HTR-8/SVneo (cell line): ENCODE measurements around the gene IRF2BP1.

Source experiments
- DNase-seq: peaks from one replicate; pipeline ENCODE4 v3.0.0; 2011; ENCODE audit warnings: low spot score, mixed read lengths; ENCODE audit not compliant: insufficient read length
- FAIRE-seq: peaks from 2 replicates; lab custom pipeline; 2011; peaks lifted over from hg19 to GRCh38; lab: Jason Lieb, UNC

The IRF2BP1 gene

GRCh38 chr19:45885556-45886426, at the start of gene IRF2BP1:
TSS of gene IRF2BP1 (minus strand) at chr19:45886141. CDS start at chr19:45885774, 367 bp downstream.
- FAIRE-seq (peak; percentile 95), DNase-seq (peak; percentile 94)

GRCh38 chr19:45935267-45935666, 49.3 kb upstream of the IRF2BP1 start:
- no peak for FAIRE-seq

GRCh38 chr19:45934551-45935230, 48.8 kb upstream of the IRF2BP1 start:
- FAIRE-seq = no peak
- no peak for DNase-seq

More at GRCh38 chr19:45935267-45935666, 49.3 kb upstream of the IRF2BP1 start:
- DNase-seq = no peak

GRCh38 chr19:45933759-45934158, 47.8 kb upstream of the IRF2BP1 start:
- FAIRE-seq (no peak), DNase-seq (no peak)

GRCh38 chr19:45931055-45931454, 45.1 kb upstream of the IRF2BP1 start:
- no peak for DNase-seq

GRCh38 chr19:45929247-45929646, 43.3 kb upstream of the IRF2BP1 start:
- DNase-seq = no peak
- FAIRE-seq = no peak

More at GRCh38 chr19:45931055-45931454, 45.1 kb upstream of the IRF2BP1 start:
- no peak for FAIRE-seq

GRCh38 chr19:45927565-45928261, 41.8 kb upstream of the IRF2BP1 start:
- peak; percentile 98 for DNase-seq
- peak; percentile 96 for FAIRE-seq

- no peak for DNase-seq
- FAIRE-seq = no peak
Observed at GRCh38 chr19:45924891-45925447, 39.0 kb upstream of the IRF2BP1 start.

GRCh38 chr19:45922281-45922680, 36.3 kb upstream of the IRF2BP1 start:
- DNase-seq (no peak), FAIRE-seq (no peak)

GRCh38 chr19:45920458-45920857, 34.5 kb upstream of the IRF2BP1 start:
- no peak for FAIRE-seq
- no peak for DNase-seq

- DNase-seq (no peak), FAIRE-seq (peak; percentile 63)
Observed at GRCh38 chr19:45919678-45920077, 33.7 kb upstream of the IRF2BP1 start.

GRCh38 chr19:45918721-45919120, 32.8 kb upstream of the IRF2BP1 start:
- DNase-seq (no peak), FAIRE-seq (no peak)

- FAIRE-seq (no peak), DNase-seq (no peak)
Observed at GRCh38 chr19:45917421-45918091, 31.6 kb upstream of the IRF2BP1 start.

GRCh38 chr19:45913874-45914830, 28.2 kb upstream of the IRF2BP1 start, which contains the start of gene NANOS2:
TSS of gene NANOS2 (minus strand) at chr19:45914778. CDS start at chr19:45914693, 85 bp downstream.
- DNase-seq = no peak
- no peak for FAIRE-seq

- no peak for FAIRE-seq
- DNase-seq = no peak
Observed at GRCh38 chr19:45911291-45911690, 25.4 kb upstream of the IRF2BP1 start.

GRCh38 chr19:45908956-45909355, 23.0 kb upstream of the IRF2BP1 start:
- FAIRE-seq = no peak
- DNase-seq = no peak

- FAIRE-seq (no peak), DNase-seq (no peak)
Observed at GRCh38 chr19:45906221-45906620, 20.3 kb upstream of the IRF2BP1 start.

GRCh38 chr19:45905011-45905410, 19.1 kb upstream of the IRF2BP1 start:
- no peak for FAIRE-seq
- no peak for DNase-seq
